Spleen (tissue), 11 donors: ENCODE measurements around the gene BID. TPM values are rescaled to one million over a fixed set of nuclear protein-coding genes. Genes with fewer than 3 reads are reported as not detected.

ENCODE experiments used
- DNase-seq: peaks from one replicate; pipeline ENCODE4 v3.0.0-alpha.2; 2020
- H3K27ac ChIP-seq, 8 donors: fragments of 200-600 bp; sonication (generic) in 7 of 8; 1 replicate in 4 of 8; 2 replicates in 4 of 8; pipeline versions ENCODE4 v1.5.0 to v1.8.0; 2016 to 2021; ENCODE audit warnings: inconsistent platforms in 4 of 8, mild to moderate bottlenecking in 4 of 8, moderate library complexity in 1 of 8
- H3K27me3 ChIP-seq, 7 donors: fragments of 200-600 bp; sonication (generic) in 6 of 7; replicated peaks in 1 of 7; 1 replicate in 4 of 7; 2 replicates in 3 of 7; pipeline versions ENCODE4 v1.5.0 to v1.8.0; 2016 to 2021; ENCODE audit warnings: inconsistent platforms in 3 of 7, mild to moderate bottlenecking in 1 of 7
- H3K36me3 ChIP-seq, 6 donors: fragments of 200-600 bp; sonication (generic) in 5 of 6; 1 replicate in 4 of 6; 2 replicates in 2 of 6; pipeline versions ENCODE4 v1.5.0 to v1.8.0; 2016 to 2021; ENCODE audit warnings: inconsistent platforms in 2 of 6
- H3K4me1 ChIP-seq, 6 donors: fragments of 200-600 bp; sonication (generic) in 5 of 6; 1 replicate in 3 of 6; 2 replicates in 3 of 6; pipeline versions ENCODE4 v1.5.0 to v1.8.0; 2016 to 2021; ENCODE audit warnings: inconsistent platforms in 3 of 6
- H3K4me3 ChIP-seq, 8 donors: fragments of 200-600 bp; sonication (generic) in 7 of 8; 1 replicate in 4 of 8; 2 replicates in 4 of 8; pipeline versions ENCODE4 v1.5.0 to v1.8.0; 2016 to 2021; ENCODE audit warnings: inconsistent platforms in 4 of 8, mild to moderate bottlenecking in 4 of 8, moderate library complexity in 2 of 8
- H3K9me3 ChIP-seq, 8 donors: fragments of 200-600 bp; sonication (generic) in 7 of 8; 1 replicate in 4 of 8; 2 replicates in 4 of 8; pipeline versions ENCODE4 v1.5.0 to v1.8.0; 2016 to 2021; ENCODE audit warnings: inconsistent platforms in 4 of 8
- CTCF ChIP-seq, 11 experiments: fragments of 200-600 bp in 7 of 11; fragments of 450-650 bp in 4 of 11; sonication (generic) in 4 of 11; IDR thresholded peaks in 8 of 11; conservative IDR thresholded peaks in 3 of 11; 1 replicate in 7 of 11; 2 replicates in 4 of 11; pipeline versions ENCODE4 v1.4.0 to v1.8.0; 2016 to 2021; ENCODE audit warnings: antibody characterized with exemption in 11 of 11, inconsistent platforms in 4 of 11, mild to moderate bottlenecking in 1 of 11
- POLR2A ChIP-seq, 3 donors: fragments of 450-650 bp; IDR thresholded peaks; one replicate each; pipeline ENCODE4 v1.5.1; 2017; ENCODE audit warnings: antibody characterized with exemption in 3 of 3, mild to moderate bottlenecking in 1 of 3
- POLR2AphosphoS5 ChIP-seq, 3 donors: sonication (generic); formaldehyde crosslinking; IDR thresholded peaks; one replicate each; pipeline ENCODE4 v1.5.1; 2017; ENCODE audit warnings: antibody characterized with exemption in 3 of 3
- WGBS, 5 donors: extraction: QIAGEN DNeasy Blood & Tissue Kit in 3 of 5; methylation state at CpG; one replicate each; pipeline versions ENCODE4 v1.1.5 to v1.1.7; 2013 to 2018; 5-methylcytosine and 5-hydroxymethylcytosine counted together
- intact Hi-C: fragments of 100-400 bp; cut with DNase I; formaldehyde crosslinking; loops from one replicate; pipeline ENCODE4 v1.15.0; 2023; ENCODE audit warnings: low total_unique reads
- polyA plus RNA-seq, 3 donors: library from polyadenylated mRNA; stranded (reverse); fragments of 200-250 nt; gene quantifications; one replicate each; pipeline ENCODE4 v1.2.1, GENCODE V29; 2013
- total RNA-seq, 7 donors: library from RNA; depleted of rRNA in 3 of 7; stranded (reverse); fragments of >200 nt in 3 of 7; fragmentation: NEBNext Ultra II Directional in 4 of 7; extraction: Animal tissue kit (Norgen Biotek cat#: 25700) in 4 of 7; gene quantifications; one replicate each; pipeline versions ENCODE4 v1.1.0 to v1.2.1, GENCODE V29; 2016 to 2021
- donor health status: healthy with polysubstance abuse.
- donor health status: DM: no; HTN: no; CAD: no; lungs with moderate emphysema.
- donor health status: DM: no; HTN: no; CAD: no.
- donor health status: Bipolar disorder and iron deficiency.
- donor health status: healthy.
- donor health status: DM: no; HTN: no; CAD: no.
- donor health status: DM: yes; HTN: yes; CAD: no.

Gene BID
- total and polyA plus RNA-seq, 10 donors: 37.7 to 73.4 (median 49.3) TPM

GRCh38 chr22:17817079-17817478 lies 42.8 kb upstream of the BID start:
- no peak overlapping the region for H3K27ac ChIP-seq
- no peaks in the 10 kb centered on the region for H3K4me1 ChIP-seq
- H3K27me3 ChIP-seq: no peaks in the 10 kb centered on the region
- H3K9me3 ChIP-seq: no peaks in the 10 kb centered on the region
- DNase-seq: no peak
- H3K4me3 ChIP-seq: no peak overlapping the region
- WGBS, 5 donors: 93 to 98% (median 94%) methylated on average over 16 to 21 of the region's 21 CpGs
- TF ChIP-seq CTCF (IDR thresholded peaks at IDR 0.05 in 8 of 11, conservative IDR thresholded peaks at IDR 0.05 in 3 of 11) (no peak), POLR2A (IDR thresholded peaks at IDR 0.05) (no peak)
- peaks cover 0 to 97% (median 72%) of the 10 kb centered on the region in 6 donors for H3K36me3 ChIP-seq
- intact Hi-C loops: no loop called here

- TF ChIP-seq CTCF (IDR thresholded peaks at IDR 0.05 in 8 of 11, conservative IDR thresholded peaks at IDR 0.05 in 3 of 11) (no peak), POLR2AphosphoS5 (IDR thresholded peaks at IDR 0.05) (no peak), POLR2A (IDR thresholded peaks at IDR 0.05) (no peak)
- H3K9me3 ChIP-seq: no peaks in the 10 kb centered on the region
- no peak overlapping the region for H3K27ac ChIP-seq
- intact Hi-C loops: no loop called here
- no peaks in the 10 kb centered on the region for H3K27me3 ChIP-seq
- 93 to 98% (median 94%) methylated on average over 6 to 14 of the region's 14 CpGs for WGBS, 5 donors
- no peaks in the 10 kb centered on the region for H3K4me1 ChIP-seq
- H3K4me3 ChIP-seq: no peak overlapping the region
- H3K36me3 ChIP-seq: peaks cover 0 to 97% (median 71%) of the 10 kb centered on the region in 6 donors
- DNase-seq: no peak
Observed at GRCh38 chr22:17816649-17817048, 42.4 kb upstream of the BID start.

- Histone ChIP-seq H3K27ac (no peak overlapping the region), H3K4me1 (no peaks in the 10 kb centered on the region), H3K36me3 (peaks cover 0 to 98% (median 71%) of the 10 kb centered on the region in 6 donors), H3K4me3 (no peak overlapping the region), H3K9me3 (no peaks in the 10 kb centered on the region), H3K27me3 (no peaks in the 10 kb centered on the region)
- intact Hi-C loops: no loop called here
- DNase-seq: no peak
- WGBS, 5 donors: 92 to 96% (median 93%) methylated on average over 15 of the region's 15 CpGs
- no peak for TF ChIP-seq CTCF (IDR thresholded peaks at IDR 0.05 in 8 of 11, conservative IDR thresholded peaks at IDR 0.05 in 3 of 11)
- no peak for TF ChIP-seq POLR2A (IDR thresholded peaks at IDR 0.05)
- no peak for TF ChIP-seq POLR2AphosphoS5 (IDR thresholded peaks at IDR 0.05)
Observed at GRCh38 chr22:17815703-17816254, 41.5 kb upstream of the BID start.

- TF ChIP-seq POLR2AphosphoS5 (IDR thresholded peaks at IDR 0.05) (no peak), POLR2A (IDR thresholded peaks at IDR 0.05) (no peak), CTCF (IDR thresholded peaks at IDR 0.05 in 8 of 11, conservative IDR thresholded peaks at IDR 0.05 in 3 of 11) (no peak)
- Histone ChIP-seq H3K9me3 (no peaks in the 10 kb centered on the region), H3K27ac (no peak overlapping the region), H3K36me3 (peaks cover 0 to 100% (median 80%) of the 10 kb centered on the region in 6 donors), H3K4me1 (no peaks in the 10 kb centered on the region), H3K27me3 (no peaks in the 10 kb centered on the region), H3K4me3 (no peak overlapping the region)
- 93 to 98% (median 96%) methylated on average over 20 of the region's 20 CpGs for WGBS, 5 donors
- DNase-seq: no peak
- intact Hi-C loops: no loop called here
Observed at GRCh38 chr22:17814830-17815229, 40.6 kb upstream of the BID start.
